GM23338 (cell line): Measurements from ENCODE around the gene TLNRD1. TPM values are rescaled to one million over a fixed set of nuclear protein-coding genes. Genes with fewer than 3 reads are reported as not detected.

Experiments used
- ATAC-seq: fragments of 200-7000 bp; cut with Tn5 transposase; 3 replicates; pipeline ENCODE4 v1.9.1; 2020
- DNase-seq: peaks from one replicate; pipeline ENCODE4 v3.0.0-alpha.2; 2015; ENCODE audit warnings: low spot score
- H2AFZ ChIP-seq: fragments of 200-600 bp; sonication (generic); 2 replicates; pipeline ENCODE4 v1.8.0; 2016; ENCODE audit warnings: antibody characterized with exemption, mild to moderate bottlenecking, moderate library complexity
- H3F3A ChIP-seq: fragments of 200-600 bp; sonication (generic); replicated peaks from 2 replicates; pipeline ENCODE4 v1.8.0; 2017; ENCODE audit warnings: antibody characterized with exemption, mixed run types, low read depth
- H3K27ac ChIP-seq: fragments of 200-600 bp; sonication (generic); 2 replicates; pipeline ENCODE4 v1.6.1; 2016; ENCODE audit warnings: low read depth
- H3K27me3 ChIP-seq: fragments of 200-600 bp; sonication (generic); 2 replicates; pipeline ENCODE4 v1.8.0; 2016; ENCODE audit warnings: mild to moderate bottlenecking, mixed run types, moderate library complexity; ENCODE audit not compliant: insufficient read depth
- H3K36me3 ChIP-seq: fragments of 200-600 bp; sonication (generic); 2 replicates; pipeline ENCODE4 v1.8.0; 2016; ENCODE audit warnings: mild to moderate bottlenecking; ENCODE audit not compliant: insufficient read depth
- H3K4me1 ChIP-seq: fragments of 200-600 bp; sonication (generic); 2 replicates; pipeline ENCODE4 v1.8.0; 2016; ENCODE audit warnings: mild to moderate bottlenecking, moderate library complexity; ENCODE audit not compliant: insufficient read depth
- H3K4me2 ChIP-seq: fragments of 200-600 bp; sonication (generic); 2 replicates; pipeline ENCODE4 v1.7.1; 2017; ENCODE audit warnings: mixed run types
- H3K4me3 ChIP-seq: fragments of 200-600 bp; sonication (generic); 2 replicates; pipeline ENCODE4 v1.6.1; 2016; ENCODE audit warnings: mixed run types
- H3K79me2 ChIP-seq: fragments of 200-600 bp; sonication (generic); replicated peaks from 2 replicates; pipeline ENCODE4 v1.8.0; 2017; ENCODE audit warnings: mild to moderate bottlenecking; ENCODE audit not compliant: insufficient read depth
- H3K9me2 ChIP-seq: fragments of 200-600 bp; sonication (generic); 2 replicates; pipeline ENCODE4 v1.8.0; 2017; ENCODE audit not compliant: insufficient read depth
- H4K20me1 ChIP-seq: fragments of 200-600 bp; sonication (generic); replicated peaks from 2 replicates; pipeline ENCODE4 v1.8.0; 2017; ENCODE audit warnings: mild to moderate bottlenecking; ENCODE audit not compliant: insufficient read depth
- H3K27ac Mint-ChIP-seq: 2 replicates; pipeline ENCODE4 v1.8.0; 2020; ENCODE audit warnings: inconsistent platforms, mild to moderate bottlenecking, moderate library complexity, mixed read lengths
- H3K27me3 Mint-ChIP-seq: 3 replicates; pipeline ENCODE4 v1.8.0; 2022; ENCODE audit warnings: low read depth, mild to moderate bottlenecking, moderate library complexity, mixed read lengths, inconsistent platforms; ENCODE audit not compliant: insufficient read depth, poor library complexity
- H3K36me3 Mint-ChIP-seq: 3 replicates; pipeline ENCODE4 v1.8.0; 2021; ENCODE audit warnings: low read depth, mild to moderate bottlenecking, inconsistent platforms, moderate library complexity, mixed read lengths
- H3K4me1 Mint-ChIP-seq: 3 replicates; pipeline ENCODE4 v1.8.0; 2020; ENCODE audit warnings: mild to moderate bottlenecking, inconsistent platforms, mixed read lengths
- H3K4me3 Mint-ChIP-seq: 3 replicates; pipeline ENCODE4 v1.8.0; 2021; ENCODE audit warnings: moderate library complexity, mild to moderate bottlenecking, inconsistent platforms, mixed read lengths
- H3K9me3 Mint-ChIP-seq: 3 replicates; pipeline ENCODE4 v1.8.0; 2020; ENCODE audit warnings: moderate library complexity, mild to moderate bottlenecking, inconsistent platforms, mixed read lengths
- polyA plus RNA-seq: library from polyadenylated mRNA; unstranded; fragments of >200 nt; fragmentation: Nextera tagmentation; extraction: Ambion mirVana; gene quantifications from 2 replicates; pipeline ENCODE4 v1.2.1, GENCODE V29; 2016
- total RNA-seq: library from RNA; depleted of rRNA; stranded (reverse); fragments of >200 nt; shearing (Covaris generic); gene quantifications from 2 replicates; pipeline ENCODE4 v1.2.3, GENCODE V29; 2014
- TF ChIP-seq, protein P1 (sequence below), 2 experiments: fragments of 200-600 bp in 1 of 2; sonication (generic) in 1 of 2; conservative IDR thresholded peaks; 2 replicates each; pipeline versions ENCODE4 v1.5.1 to v1.6.1; 2016 to 2017; ENCODE audit warnings: antibody characterized with exemption in 2 of 2, low read depth in 2 of 2, mild to moderate bottlenecking in 2 of 2, moderate library complexity in 1 of 2
- TF ChIP-seq, protein P2 (sequence below): fragments of 250-450 bp; sonication (Bioruptor Pico); IDR thresholded peaks from 2 replicates; pipeline ENCODE4 v1.5.0; 2020; ENCODE audit warnings: mild to moderate bottlenecking, moderate library complexity

Gene TLNRD1
- total and polyA plus RNA-seq, 2 experiments from 2014 or later = 6.7 to 27.3 TPM

DNA sequence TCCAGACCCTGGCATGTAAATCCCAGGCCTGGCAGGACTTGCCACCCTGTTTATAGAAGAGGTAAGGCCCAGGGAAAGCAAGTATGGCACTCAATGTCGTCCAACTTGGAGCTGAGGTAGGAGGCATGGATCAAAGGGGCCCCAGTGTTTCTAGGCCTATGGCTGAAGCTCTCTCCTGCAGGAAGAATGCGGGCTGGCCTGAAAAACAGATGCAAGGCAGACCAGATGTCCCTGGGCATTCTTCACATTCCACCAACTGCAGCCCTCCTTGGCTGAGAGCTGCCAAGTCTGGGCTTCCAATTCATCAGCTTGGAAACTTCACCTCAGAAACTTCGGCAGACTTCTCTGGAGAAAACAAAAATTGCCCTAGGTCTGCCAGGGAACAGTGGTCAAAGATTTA lies 33.3 kb upstream of the TLNRD1 start:
- Mint-ChIP-seq H3K9me3 (peaks cover 16% of the 10 kb centered on the region; the same call in 2 of the 3 replicates), H3K36me3 (peaks cover 43% of the 10 kb centered on the region), H3K27me3 (peaks cover 13% of the 10 kb centered on the region), H3K4me3 (no peak overlapping the region; the same call in 2 of the 3 replicates), H3K27ac (peak overlapping the region; percentile 73), H3K4me1 (peaks cover 45% of the 10 kb centered on the region)
- ATAC-seq (peak; percentile 87), DNase-seq (peak; percentile 95)
- TF ChIP-seq, protein P1, sequence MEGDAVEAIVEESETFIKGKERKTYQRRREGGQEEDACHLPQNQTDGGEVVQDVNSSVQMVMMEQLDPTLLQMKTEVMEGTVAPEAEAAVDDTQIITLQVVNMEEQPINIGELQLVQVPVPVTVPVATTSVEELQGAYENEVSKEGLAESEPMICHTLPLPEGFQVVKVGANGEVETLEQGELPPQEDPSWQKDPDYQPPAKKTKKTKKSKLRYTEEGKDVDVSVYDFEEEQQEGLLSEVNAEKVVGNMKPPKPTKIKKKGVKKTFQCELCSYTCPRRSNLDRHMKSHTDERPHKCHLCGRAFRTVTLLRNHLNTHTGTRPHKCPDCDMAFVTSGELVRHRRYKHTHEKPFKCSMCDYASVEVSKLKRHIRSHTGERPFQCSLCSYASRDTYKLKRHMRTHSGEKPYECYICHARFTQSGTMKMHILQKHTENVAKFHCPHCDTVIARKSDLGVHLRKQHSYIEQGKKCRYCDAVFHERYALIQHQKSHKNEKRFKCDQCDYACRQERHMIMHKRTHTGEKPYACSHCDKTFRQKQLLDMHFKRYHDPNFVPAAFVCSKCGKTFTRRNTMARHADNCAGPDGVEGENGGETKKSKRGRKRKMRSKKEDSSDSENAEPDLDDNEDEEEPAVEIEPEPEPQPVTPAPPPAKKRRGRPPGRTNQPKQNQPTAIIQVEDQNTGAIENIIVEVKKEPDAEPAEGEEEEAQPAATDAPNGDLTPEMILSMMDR (conservative IDR thresholded peaks at IDR 0.05; ENCODE audit: low read depth in 2 of 2) = no peak
- TF ChIP-seq, protein P2, sequence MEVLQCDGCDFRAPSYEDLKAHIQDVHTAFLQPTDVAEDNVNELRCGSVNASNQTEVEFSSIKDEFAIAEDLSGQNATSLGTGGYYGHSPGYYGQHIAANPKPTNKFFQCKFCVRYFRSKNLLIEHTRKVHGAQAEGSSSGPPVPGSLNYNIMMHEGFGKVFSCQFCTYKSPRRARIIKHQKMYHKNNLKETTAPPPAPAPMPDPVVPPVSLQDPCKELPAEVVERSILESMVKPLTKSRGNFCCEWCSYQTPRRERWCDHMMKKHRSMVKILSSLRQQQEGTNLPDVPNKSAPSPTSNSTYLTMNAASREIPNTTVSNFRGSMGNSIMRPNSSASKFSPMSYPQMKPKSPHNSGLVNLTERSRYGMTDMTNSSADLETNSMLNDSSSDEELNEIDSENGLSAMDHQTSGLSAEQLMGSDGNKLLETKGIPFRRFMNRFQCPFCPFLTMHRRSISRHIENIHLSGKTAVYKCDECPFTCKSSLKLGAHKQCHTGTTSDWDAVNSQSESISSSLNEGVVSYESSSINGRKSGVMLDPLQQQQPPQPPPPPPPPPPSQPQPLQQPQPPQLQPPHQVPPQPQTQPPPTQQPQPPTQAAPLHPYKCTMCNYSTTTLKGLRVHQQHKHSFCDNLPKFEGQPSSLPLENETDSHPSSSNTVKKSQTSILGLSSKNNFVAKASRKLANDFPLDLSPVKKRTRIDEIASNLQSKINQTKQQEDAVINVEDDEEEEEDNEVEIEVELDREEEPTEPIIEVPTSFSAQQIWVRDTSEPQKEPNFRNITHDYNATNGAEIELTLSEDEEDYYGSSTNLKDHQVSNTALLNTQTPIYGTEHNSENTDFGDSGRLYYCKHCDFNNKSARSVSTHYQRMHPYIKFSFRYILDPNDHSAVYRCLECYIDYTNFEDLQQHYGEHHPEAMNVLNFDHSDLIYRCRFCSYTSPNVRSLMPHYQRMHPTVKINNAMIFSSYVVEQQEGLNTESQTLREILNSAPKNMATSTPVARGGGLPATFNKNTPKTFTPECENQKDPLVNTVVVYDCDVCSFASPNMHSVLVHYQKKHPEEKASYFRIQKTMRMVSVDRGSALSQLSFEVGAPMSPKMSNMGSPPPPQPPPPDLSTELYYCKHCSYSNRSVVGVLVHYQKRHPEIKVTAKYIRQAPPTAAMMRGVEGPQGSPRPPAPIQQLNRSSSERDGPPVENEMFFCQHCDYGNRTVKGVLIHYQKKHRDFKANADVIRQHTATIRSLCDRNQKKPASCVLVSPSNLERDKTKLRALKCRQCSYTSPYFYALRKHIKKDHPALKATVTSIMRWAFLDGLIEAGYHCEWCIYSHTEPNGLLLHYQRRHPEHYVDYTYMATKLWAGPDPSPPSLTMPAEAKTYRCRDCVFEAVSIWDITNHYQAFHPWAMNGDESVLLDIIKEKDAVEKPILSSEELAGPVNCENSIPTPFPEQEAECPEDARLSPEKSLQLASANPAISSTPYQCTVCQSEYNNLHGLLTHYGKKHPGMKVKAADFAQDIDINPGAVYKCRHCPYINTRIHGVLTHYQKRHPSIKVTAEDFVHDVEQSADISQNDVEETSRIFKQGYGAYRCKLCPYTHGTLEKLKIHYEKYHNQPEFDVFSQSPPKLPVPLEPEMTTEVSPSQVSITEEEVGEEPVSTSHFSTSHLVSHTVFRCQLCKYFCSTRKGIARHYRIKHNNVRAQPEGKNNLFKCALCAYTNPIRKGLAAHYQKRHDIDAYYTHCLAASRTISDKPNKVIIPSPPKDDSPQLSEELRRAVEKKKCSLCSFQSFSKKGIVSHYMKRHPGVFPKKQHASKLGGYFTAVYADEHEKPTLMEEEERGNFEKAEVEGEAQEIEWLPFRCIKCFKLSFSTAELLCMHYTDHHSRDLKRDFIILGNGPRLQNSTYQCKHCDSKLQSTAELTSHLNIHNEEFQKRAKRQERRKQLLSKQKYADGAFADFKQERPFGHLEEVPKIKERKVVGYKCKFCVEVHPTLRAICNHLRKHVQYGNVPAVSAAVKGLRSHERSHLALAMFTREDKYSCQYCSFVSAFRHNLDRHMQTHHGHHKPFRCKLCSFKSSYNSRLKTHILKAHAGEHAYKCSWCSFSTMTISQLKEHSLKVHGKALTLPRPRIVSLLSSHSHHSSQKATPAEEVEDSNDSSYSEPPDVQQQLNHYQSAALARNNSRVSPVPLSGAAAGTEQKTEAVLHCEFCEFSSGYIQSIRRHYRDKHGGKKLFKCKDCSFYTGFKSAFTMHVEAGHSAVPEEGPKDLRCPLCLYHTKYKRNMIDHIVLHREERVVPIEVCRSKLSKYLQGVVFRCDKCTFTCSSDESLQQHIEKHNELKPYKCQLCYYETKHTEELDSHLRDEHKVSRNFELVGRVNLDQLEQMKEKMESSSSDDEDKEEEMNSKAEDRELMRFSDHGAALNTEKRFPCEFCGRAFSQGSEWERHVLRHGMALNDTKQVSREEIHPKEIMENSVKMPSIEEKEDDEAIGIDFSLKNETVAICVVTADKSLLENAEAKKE (CRISPR knock-in tag) = peak; percentile 93
- peak overlapping the region; percentile 17; the same call in 1 of the 2 replicates for H3K4me3 ChIP-seq
- H3K79me2 ChIP-seq = peaks cover 20% of the 10 kb centered on the region
- peak overlapping the region; percentile 54 for H3K4me2 ChIP-seq
- no peaks in the 10 kb centered on the region for H4K20me1 ChIP-seq
- H3K4me1 ChIP-seq = peaks cover 35% of the 10 kb centered on the region
- no peaks in the 10 kb centered on the region; the same call in 1 of the 2 replicates for H3K9me2 ChIP-seq
- H3K36me3 ChIP-seq = peaks cover 15% of the 10 kb centered on the region; the same call in 1 of the 2 replicates
- H2AFZ ChIP-seq = no peak overlapping the region
- H3K27me3 ChIP-seq = no peaks in the 10 kb centered on the region
- no peaks in the 10 kb centered on the region; the same call in 1 of the 2 replicates for H3F3A ChIP-seq
- peak overlapping the region; percentile 97 for H3K27ac ChIP-seq
